Spinal cord (tissue), 10 donors: Measurements from ENCODE around the gene GMPR. TPM values are rescaled to one million over a fixed set of nuclear protein-coding genes. Genes with fewer than 3 reads are reported as not detected.

Source experiments
- DNase-seq, 6 donors: peaks; one replicate each; pipeline versions ENCODE4 v3.0.0 to v3.0.0-alpha.2; 2013 to 2015; ENCODE audit warnings: low spot score in 6 of 6, low read depth in 4 of 6
- H3K27ac ChIP-seq: one replicate; pipeline ENCODE4 v1.5.1; 2013; ENCODE audit warnings: low read depth, low read length, control low read depth
- H3K27me3 ChIP-seq: one replicate; pipeline ENCODE4 v1.6.1; 2013; ENCODE audit warnings: low read length; ENCODE audit not compliant: control insufficient read depth, insufficient read depth
- H3K36me3 ChIP-seq: one replicate; pipeline ENCODE4 v1.6.1; 2013; ENCODE audit warnings: low read length; ENCODE audit not compliant: control insufficient read depth, insufficient read depth
- H3K4me1 ChIP-seq: one replicate; pipeline ENCODE4 v1.6.1; 2013; ENCODE audit warnings: low read length; ENCODE audit not compliant: control insufficient read depth, insufficient read depth
- H3K4me3 ChIP-seq: one replicate; pipeline ENCODE4 v1.5.1; 2013; ENCODE audit warnings: low read depth, low read length, control low read depth
- H3K9me3 ChIP-seq: one replicate; pipeline ENCODE4 v1.6.1; 2013; ENCODE audit warnings: low read length; ENCODE audit not compliant: control insufficient read depth, insufficient read depth
- WGBS: methylation state at CpG from one replicate; pipeline ENCODE4 v1.1.5; 2013; ENCODE audit warnings: missing lambda C conversion rate; ENCODE audit not compliant: insufficient coverage; 5-methylcytosine and 5-hydroxymethylcytosine counted together
- long read RNA-seq, 4 donors: transcript quantifications; one replicate each; lab custom pipeline, GENCODE V29; 2026
- polyA plus RNA-seq, 2 donors: library from polyadenylated mRNA; unstranded; fragments of 120-200 nt; gene quantifications; one replicate each; pipeline ENCODE4 v1.2.1, GENCODE V29; 2013; ENCODE audit not compliant: insufficient read length in 2 of 2
- total RNA-seq, 2 donors: library from RNA; depleted of rRNA in 1 of 2; stranded (reverse); fragments of 120-200 nt in 1 of 2; fragments of >200 nt in 1 of 2; gene quantifications; one replicate each; pipeline versions ENCODE4 v1.2.3 to v1.2.4, GENCODE V29; 2013 to 2014
- donor health status: healthy.

The GMPR gene
- total RNA-seq (10 to 100 TPM; 16.7 to 39.4 TPM), polyA plus RNA-seq (10 to 100 TPM; 35.0 to 35.9 TPM)
- long read RNA-seq, donor 1, transcript GMPR-201 (9 exons, 1,515 nt): minor isoform, 12 of 31 reads
- long read RNA-seq, donor 1, transcript GMPR-202 (2 exons, 793 nt): major isoform, 19 of 31 reads
- long read RNA-seq, donor 1, partial matches to known transcripts: 0 of 31 reads
- long read RNA-seq, donor 1, other reads (novel, unspliced or antisense): 0 of 31 reads
- long read RNA-seq, donor 2, transcript GMPR-201 (9 exons, 1,515 nt): major isoform, 12 of 13 reads
- long read RNA-seq, donor 2, partial matches to known transcripts: 0 of 13 reads
- long read RNA-seq, donor 2, other reads (novel, unspliced or antisense): 0 of 13 reads
- long read RNA-seq, donor 3, transcript GMPR-201 (9 exons, 1,515 nt): major isoform, 8 of 9 reads
- long read RNA-seq, donor 3, partial matches to known transcripts: 0 of 9 reads
- long read RNA-seq, donor 3, other reads (novel, unspliced or antisense): 0 of 9 reads
- long read RNA-seq, donor 4, partial matches to known transcripts: 0 of 3 reads
- long read RNA-seq, donor 4, other reads (novel, unspliced or antisense): 0 of 3 reads

GRCh38 chr6:16238057-16238962 lies at the start of gene GMPR:
GMPR (plus strand) TSS chr6:16238587; CDS start chr6:16238694, 107 bp downstream.
- peak within 1 kb of the TSS; percentile 55 for H3K4me3 ChIP-seq
- WGBS: 4% methylated on average over 83 of the region's 84 CpGs
- peaks cover 7% of the 10 kb centered on the region for H3K27me3 ChIP-seq
- no peaks in the 10 kb centered on the region for H3K9me3 ChIP-seq
- peaks cover 32% of the 10 kb centered on the region for H3K4me1 ChIP-seq
- H3K27ac ChIP-seq: peak within 1 kb of the TSS; percentile 80
- peak in 3 of 6 donors; percentile 38 to 80 (median 73) for DNase-seq
- H3K36me3 ChIP-seq: no peaks in the 10 kb centered on the region

GRCh38 chr6:16190214-16190613 lies 48.2 kb upstream of the GMPR start:
- WGBS: no CpG with 5 or more reads among the region's 1 CpG
- no peaks in the 10 kb centered on the region for H3K27me3 ChIP-seq
- H3K4me3 ChIP-seq: no peak overlapping the region
- no peaks in the 10 kb centered on the region for H3K4me1 ChIP-seq
- no peaks in the 10 kb centered on the region for H3K36me3 ChIP-seq
- no peak overlapping the region for H3K27ac ChIP-seq
- no peaks in the 10 kb centered on the region for H3K9me3 ChIP-seq
- DNase-seq: no peak

- WGBS: 61% methylated on average over 7 of the region's 14 CpGs
- DNase-seq: no peak
- Histone ChIP-seq H3K4me3 (no peak overlapping the region), H3K27me3 (no peaks in the 10 kb centered on the region), H3K27ac (no peak overlapping the region), H3K36me3 (no peaks in the 10 kb centered on the region), H3K4me1 (peaks cover 22% of the 10 kb centered on the region), H3K9me3 (no peaks in the 10 kb centered on the region)
These were observed 42.0 kb upstream of the GMPR start for GRCh38 chr6:16196260-16196983.

DNA sequence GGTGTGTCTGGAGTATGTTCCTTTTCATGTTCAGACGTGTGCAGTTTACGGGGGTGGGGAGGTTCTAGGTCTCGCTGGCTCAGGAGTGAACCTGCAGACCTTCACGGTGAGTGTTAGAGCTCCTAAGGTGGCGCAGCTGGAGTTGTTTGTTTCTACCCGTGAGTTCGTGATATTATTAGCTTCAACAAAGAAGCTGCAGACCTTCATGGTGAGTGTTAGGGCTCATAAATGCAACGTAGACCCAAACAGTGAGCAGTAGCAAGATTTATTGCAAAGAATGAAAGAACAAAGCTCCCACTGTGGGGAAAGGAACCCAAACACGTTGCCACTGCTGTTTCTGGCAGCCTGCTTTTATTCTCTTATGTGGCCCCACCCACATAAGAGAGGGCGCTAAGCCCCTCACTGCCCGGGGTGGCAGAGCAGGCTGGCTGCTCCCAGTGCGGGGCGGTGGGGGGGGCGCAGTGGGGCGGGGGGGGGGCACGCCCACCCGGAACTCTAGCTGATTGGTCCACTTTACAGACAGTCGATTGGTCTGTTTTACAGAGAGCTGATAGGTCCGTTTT lies 41.3 kb upstream of the GMPR start:
- peaks cover 22% of the 10 kb centered on the region for H3K4me1 ChIP-seq
- no peak overlapping the region for H3K27ac ChIP-seq
- no peaks in the 10 kb centered on the region for H3K9me3 ChIP-seq
- H3K27me3 ChIP-seq: no peaks in the 10 kb centered on the region
- no peaks in the 10 kb centered on the region for H3K36me3 ChIP-seq
- 56% methylated on average over 9 of the region's 19 CpGs for WGBS
- H3K4me3 ChIP-seq: no peak overlapping the region
- DNase-seq: no peak

GRCh38 chr6:16198061-16198705 lies 40.2 kb upstream of the GMPR start:
- Histone ChIP-seq H3K27ac (no peak overlapping the region), H3K27me3 (no peaks in the 10 kb centered on the region), H3K36me3 (no peaks in the 10 kb centered on the region), H3K9me3 (no peaks in the 10 kb centered on the region), H3K4me1 (peaks cover 22% of the 10 kb centered on the region), H3K4me3 (no peak overlapping the region)
- 81% methylated on average over 42 of the region's 50 CpGs for WGBS
- no peak for DNase-seq

DNA sequence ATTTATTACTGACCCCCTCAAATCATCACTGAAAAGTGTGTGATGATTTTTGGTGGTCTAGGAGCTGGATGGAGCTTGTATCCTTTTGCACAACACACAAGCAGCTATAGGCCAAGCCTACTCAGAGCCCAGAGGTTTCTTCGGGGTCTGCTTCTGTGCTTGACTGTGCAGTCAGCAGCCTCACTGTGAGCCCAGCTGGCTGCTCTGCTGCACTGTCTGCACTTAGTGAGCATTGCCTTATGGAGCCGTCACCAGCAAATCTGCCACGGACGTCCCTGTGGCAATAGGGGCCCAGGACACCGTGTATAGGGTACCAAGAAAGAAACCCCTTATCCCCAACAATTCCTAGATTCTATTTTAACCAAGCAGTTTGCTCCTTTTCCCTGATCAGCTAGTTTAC lies 38.6 kb upstream of the GMPR start:
- peak in 2 of 6 donors; percentile 72 to 79 for DNase-seq
- Histone ChIP-seq H3K27ac (peak overlapping the region; percentile 17), H3K4me3 (no peak overlapping the region), H3K36me3 (no peaks in the 10 kb centered on the region), H3K27me3 (no peaks in the 10 kb centered on the region), H3K4me1 (peaks cover 22% of the 10 kb centered on the region), H3K9me3 (no peaks in the 10 kb centered on the region)
- WGBS: 33% methylated on average over 4 of the region's 5 CpGs

GRCh38 chr6:16200321-16200883 lies 38.0 kb upstream of the GMPR start:
- Histone ChIP-seq H3K4me1 (peaks cover 23% of the 10 kb centered on the region), H3K9me3 (no peaks in the 10 kb centered on the region), H3K27me3 (no peaks in the 10 kb centered on the region), H3K4me3 (no peak overlapping the region), H3K27ac (peak overlapping the region; percentile 17), H3K36me3 (no peaks in the 10 kb centered on the region)
- peak in 5 of 6 donors; percentile 58 to 93 (median 66) for DNase-seq
- WGBS: 12% methylated on average over 17 of the region's 18 CpGs

GRCh38 chr6:16201706-16202105 lies 36.7 kb upstream of the GMPR start:
- Histone ChIP-seq H3K4me1 (peaks cover 28% of the 10 kb centered on the region), H3K36me3 (no peaks in the 10 kb centered on the region), H3K27ac (no peak overlapping the region), H3K9me3 (no peaks in the 10 kb centered on the region), H3K27me3 (no peaks in the 10 kb centered on the region), H3K4me3 (no peak overlapping the region)
- 88% methylated on average over 1 of the region's 1 CpG for WGBS
- DNase-seq: no peak
